ENCODE data around the gene KLHL17.

DNA sequence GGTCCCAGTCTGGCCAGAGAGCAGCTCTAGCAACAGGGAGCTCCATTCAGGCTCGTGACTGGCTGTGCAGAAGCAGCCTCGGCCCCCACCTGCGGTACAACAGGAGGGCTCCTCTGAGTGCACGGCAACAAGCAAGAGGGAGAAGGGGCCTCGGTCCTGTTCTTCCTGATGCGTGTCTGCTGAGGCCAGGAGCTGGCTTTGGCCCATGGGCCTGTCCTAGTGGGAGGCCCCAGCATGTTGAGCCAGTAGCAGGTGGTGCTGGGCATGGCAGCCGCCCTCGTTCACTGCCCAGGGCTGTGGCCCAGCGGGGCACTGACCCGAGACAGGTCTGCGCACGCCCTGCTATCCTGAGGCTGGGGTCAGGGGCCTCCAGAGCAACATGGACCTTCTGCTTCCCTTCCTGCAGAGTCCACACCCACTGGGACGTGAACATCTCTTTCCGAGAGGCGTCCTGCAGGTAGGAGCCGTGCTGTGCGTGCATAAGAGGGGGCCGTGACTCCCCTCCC, 29.7 kb upstream of the KLHL17 start:
- TF ChIP-seq, protein P1, sequence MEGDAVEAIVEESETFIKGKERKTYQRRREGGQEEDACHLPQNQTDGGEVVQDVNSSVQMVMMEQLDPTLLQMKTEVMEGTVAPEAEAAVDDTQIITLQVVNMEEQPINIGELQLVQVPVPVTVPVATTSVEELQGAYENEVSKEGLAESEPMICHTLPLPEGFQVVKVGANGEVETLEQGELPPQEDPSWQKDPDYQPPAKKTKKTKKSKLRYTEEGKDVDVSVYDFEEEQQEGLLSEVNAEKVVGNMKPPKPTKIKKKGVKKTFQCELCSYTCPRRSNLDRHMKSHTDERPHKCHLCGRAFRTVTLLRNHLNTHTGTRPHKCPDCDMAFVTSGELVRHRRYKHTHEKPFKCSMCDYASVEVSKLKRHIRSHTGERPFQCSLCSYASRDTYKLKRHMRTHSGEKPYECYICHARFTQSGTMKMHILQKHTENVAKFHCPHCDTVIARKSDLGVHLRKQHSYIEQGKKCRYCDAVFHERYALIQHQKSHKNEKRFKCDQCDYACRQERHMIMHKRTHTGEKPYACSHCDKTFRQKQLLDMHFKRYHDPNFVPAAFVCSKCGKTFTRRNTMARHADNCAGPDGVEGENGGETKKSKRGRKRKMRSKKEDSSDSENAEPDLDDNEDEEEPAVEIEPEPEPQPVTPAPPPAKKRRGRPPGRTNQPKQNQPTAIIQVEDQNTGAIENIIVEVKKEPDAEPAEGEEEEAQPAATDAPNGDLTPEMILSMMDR (IDR thresholded peaks at IDR 0.05), result no peak
- TF ChIP-seq POLR2A (IDR thresholded peaks at IDR 0.05; ENCODE audit: low read depth) (no peak), POLR2AphosphoS5 (IDR thresholded peaks at IDR 0.05) (no peak), EP300 (IDR thresholded peaks at IDR 0.05) (no peak)
